HepG2 (cell line): ENCODE results near the gene GSTP1. TPM values are rescaled to one million over a fixed set of nuclear protein-coding genes. Genes with fewer than 3 reads are reported as not detected.
A peak's percentile ranks its signal among the peaks of the same experiment; 100 is the strongest.

ENCODE experiments used
- ARHGAP35 ChIP-seq: sonication (generic); formaldehyde crosslinking; IDR thresholded peaks from 2 replicates; pipeline ENCODE4 v1.9.0; 2022; ENCODE audit warnings: mild to moderate bottlenecking, inconsistent platforms, moderate library complexity, missing genetic modification reagents, borderline replicate concordance
- ATRX ChIP-seq: sonication (generic); formaldehyde crosslinking; IDR thresholded peaks from 2 replicates; pipeline ENCODE4 v1.4.0; 2020; ENCODE audit warnings: missing genetic modification reagents, borderline replicate concordance
- CSRNP1 ChIP-seq: sonication (generic); formaldehyde crosslinking; IDR thresholded peaks from 2 replicates; pipeline ENCODE4 v1.8.1; 2023; ENCODE audit warnings: mild to moderate bottlenecking, missing genetic modification reagents
- GFI1 ChIP-seq: sonication (generic); formaldehyde crosslinking; IDR thresholded peaks from 2 replicates; pipeline ENCODE4 v1.5.0; 2020; ENCODE audit warnings: missing genetic modification reagents, mild to moderate bottlenecking, borderline replicate concordance
- IKZF1 ChIP-seq: fragments of 450-650 bp; IDR thresholded peaks from 2 replicates; pipeline ENCODE4 v1.7.1; 2016
- KDM4B ChIP-seq: sonication (generic); formaldehyde crosslinking; IDR thresholded peaks from 2 replicates; pipeline ENCODE4 v1.4.0; 2020; ENCODE audit warnings: missing genetic modification reagents
- MED8 ChIP-seq: sonication (generic); formaldehyde crosslinking; IDR thresholded peaks from 2 replicates; pipeline ENCODE4 v1.8.1; 2023; ENCODE audit warnings: mild to moderate bottlenecking, missing genetic modification reagents; ENCODE audit not compliant: insufficient replicate concordance
- MXD3 ChIP-seq: IDR thresholded peaks from 2 replicates; pipeline ENCODE4 v1.6.1; 2016; ENCODE audit warnings: mild to moderate bottlenecking, missing biosample characterization, missing genetic modification reagents
- PHB2 ChIP-seq: fragments of 450-650 bp; IDR thresholded peaks from 2 replicates; pipeline ENCODE4 v1.6.1; 2018; ENCODE audit not compliant: partially characterized antibody
- PITX1 ChIP-seq: sonication (generic); formaldehyde crosslinking; IDR thresholded peaks from 2 replicates; pipeline ENCODE4 v1.5.1; 2020; ENCODE audit warnings: mild to moderate bottlenecking, missing genetic modification reagents
- TRIM22 ChIP-seq: fragments of 450-650 bp; IDR thresholded peaks from 2 replicates; pipeline ENCODE4 v1.6.1; 2017
- ZNF280B ChIP-seq: sonication (generic); formaldehyde crosslinking; IDR thresholded peaks from 2 replicates; pipeline ENCODE4 v1.5.0; 2020; ENCODE audit warnings: missing genetic modification reagents, mild to moderate bottlenecking, borderline replicate concordance
- ZNF281 ChIP-seq: sonication (generic); formaldehyde crosslinking; IDR thresholded peaks from 2 replicates; pipeline ENCODE4 v1.4.0; 2020; ENCODE audit warnings: missing genetic modification reagents, borderline replicate concordance
- ZNF296 ChIP-seq: sonication (generic); formaldehyde crosslinking; conservative IDR thresholded peaks from 2 replicates; pipeline ENCODE4 v1.5.0; 2020; ENCODE audit warnings: mild to moderate bottlenecking, missing genetic modification reagents
- ZNF343 ChIP-seq: sonication (generic); formaldehyde crosslinking; IDR thresholded peaks from 2 replicates; pipeline ENCODE4 v1.4.0; 2020; ENCODE audit warnings: mild to moderate bottlenecking, missing genetic modification reagents
- ZNF354B ChIP-seq: sonication (generic); formaldehyde crosslinking; IDR thresholded peaks from 2 replicates; pipeline ENCODE4 v1.8.0; 2022; ENCODE audit warnings: mild to moderate bottlenecking, missing genetic modification reagents
- ZNF431 ChIP-seq: sonication (generic); formaldehyde crosslinking; IDR thresholded peaks from 2 replicates; pipeline ENCODE4 v1.9.0; 2022; ENCODE audit warnings: missing genetic modification reagents, low read depth, mild to moderate bottlenecking, borderline replicate concordance
- ZNF710 ChIP-seq: sonication (generic); formaldehyde crosslinking; IDR thresholded peaks from 2 replicates; pipeline ENCODE4 v1.5.0; 2020; ENCODE audit warnings: mild to moderate bottlenecking, missing genetic modification reagents, borderline replicate concordance
- ZNF775 ChIP-seq: sonication (generic); formaldehyde crosslinking; IDR thresholded peaks from 2 replicates; pipeline ENCODE4 v1.4.0; 2020; ENCODE audit warnings: missing genetic modification reagents, mild to moderate bottlenecking, moderate library complexity, borderline replicate concordance
- ZNF782 ChIP-seq: sonication (generic); formaldehyde crosslinking; IDR thresholded peaks from 2 replicates; pipeline ENCODE4 v1.4.0; 2020; ENCODE audit warnings: missing genetic modification reagents, mild to moderate bottlenecking, borderline replicate concordance
- polyA plus RNA-seq, 8 experiments: library from polyadenylated mRNA; depleted of rRNA in 3 of 8; stranded (reverse) in 7 of 8; unstranded in 1 of 8; fragments of >200 nt; fragmentation: Illumina TruSeq in 4 of 8; extraction: Trizol in 4 of 8; gene quantifications; 2 replicates each; pipeline versions ENCODE4 v1.2.1 to v1.2.3, GENCODE V29; 2011 to 2016; ENCODE audit warnings: low read depth in 4 of 8, missing spikeins in 1 of 8, mixed read lengths in 1 of 8; ENCODE audit not compliant: insufficient read depth in 1 of 8
- total RNA-seq, 5 experiments: library from RNA; depleted of rRNA; stranded (reverse); fragments of >200 nt; fragmentation: Illumina TruSeq; extraction: Trizol; gene quantifications; 2 replicates each; pipeline ENCODE4 v1.2.3, GENCODE V29; 2016; ENCODE audit warnings: low read depth in 1 of 5

GSTP1 gene
- total and polyA plus RNA-seq, 2 of the 13 experiments (the other 11 are each of a cell fraction or from before 2014, with no cell fraction given), result not detected

- TF ChIP-seq ZNF431 (CRISPR knock-in tag), result no peak
- TF ChIP-seq GFI1, result no peak
- TF ChIP-seq ZNF782 (CRISPR knock-in tag), result no peak
- TF ChIP-seq MED8 (CRISPR knock-in tag), result no peak
- no peak for TF ChIP-seq MXD3 (CRISPR knock-in tag)
- no peak for TF ChIP-seq ZNF354B (CRISPR knock-in tag)
- no peak for TF ChIP-seq TRIM22
- TF ChIP-seq KDM4B (CRISPR knock-in tag), result no peak
- no peak for TF ChIP-seq IKZF1
- no peak for TF ChIP-seq ZNF343
- no peak for TF ChIP-seq ATRX (CRISPR knock-in tag)
- TF ChIP-seq ZNF296 (CRISPR knock-in tag), result no peak
- no peak for TF ChIP-seq ZNF280B
- TF ChIP-seq ARHGAP35, result no peak
- no peak for TF ChIP-seq CSRNP1
- no peak for TF ChIP-seq PITX1 (CRISPR knock-in tag)
- TF ChIP-seq PHB2, result no peak
- TF ChIP-seq ZNF710 (CRISPR knock-in tag), result 0 out of 2 replicates have a peak, but pooled peaks have one; percentile 3
- TF ChIP-seq ZNF281 (CRISPR knock-in tag), result no peak
- TF ChIP-seq ZNF775 (CRISPR knock-in tag), result no peak
Observed at GRCh38 chr11:67633758-67634365, 50.2 kb downstream of the GSTP1 start (continued).
